MM.1S (cell line): Measurements from ENCODE around the gene COL6A1.
"Not testable (repeated sequence)": the region's sequence is repeated elsewhere in the genome, so short reads cannot be mapped to it uniquely, and the experiment has no call there.

Source experiments
- DNase-seq: peaks from one replicate; pipeline ENCODE4 v3.0.0-alpha.2; 2015
- H2AFZ ChIP-seq: fragments of 300-600 bp; sonication (generic); 2 replicates; pipeline ENCODE4 v1.6.0; 2016; ENCODE audit warnings: antibody characterized with exemption, low read length
- H3F3A ChIP-seq: fragments of 300-600 bp; sonication (generic); 2 replicates; pipeline ENCODE4 v1.6.1; 2016; ENCODE audit warnings: mild to moderate bottlenecking, antibody characterized with exemption, low read length, moderate library complexity, mixed read lengths; ENCODE audit not compliant: insufficient read depth
- H3K27ac ChIP-seq: fragments of 300-600 bp; sonication (generic); 2 replicates; pipeline ENCODE4 v1.5.1; 2016; ENCODE audit warnings: mild to moderate bottlenecking, low read length
- H3K27me3 ChIP-seq: fragments of 300-600 bp; sonication (generic); replicated peaks from 2 replicates; pipeline ENCODE4 v1.6.0; 2016; ENCODE audit warnings: low read length; ENCODE audit not compliant: insufficient read depth
- H3K36me3 ChIP-seq: fragments of 300-600 bp; sonication (generic); replicated peaks from 2 replicates; pipeline ENCODE4 v1.6.1; 2016; ENCODE audit warnings: mild to moderate bottlenecking, low read length, mixed read lengths; ENCODE audit not compliant: insufficient read depth
- H3K4me1 ChIP-seq: fragments of 300-600 bp; sonication (generic); 2 replicates; pipeline ENCODE4 v1.6.1; 2016; ENCODE audit warnings: low read length, mixed read lengths
- H3K4me2 ChIP-seq: fragments of 300-600 bp; sonication (generic); 2 replicates; pipeline ENCODE4 v1.6.0; 2016; ENCODE audit warnings: low read depth, low read length
- H3K4me3 ChIP-seq: fragments of 300-600 bp; sonication (generic); 2 replicates; pipeline ENCODE4 v1.5.1; 2016; ENCODE audit warnings: low read length, mixed read lengths
- H3K79me2 ChIP-seq: fragments of 300-600 bp; sonication (generic); 2 replicates; pipeline ENCODE4 v1.6.1; 2016; ENCODE audit warnings: mixed run types, low read length, mixed read lengths
- H3K9ac ChIP-seq: fragments of 300-600 bp; sonication (generic); 2 replicates; pipeline ENCODE4 v1.6.1; 2016; ENCODE audit warnings: low read length, mixed read lengths
- H3K9me2 ChIP-seq: fragments of 300-600 bp; sonication (generic); replicated peaks from 2 replicates; pipeline ENCODE4 v1.6.1; 2016; ENCODE audit warnings: mild to moderate bottlenecking, low read length, mixed read lengths; ENCODE audit not compliant: insufficient read depth
- H3K9me3 ChIP-seq: fragments of 300-600 bp; sonication (generic); replicated peaks from 2 replicates; pipeline ENCODE4 v1.6.1; 2016; ENCODE audit warnings: mild to moderate bottlenecking, low read length, mixed read lengths; ENCODE audit not compliant: insufficient read depth
- H4K20me1 ChIP-seq: fragments of 300-600 bp; sonication (generic); 2 replicates; pipeline ENCODE4 v1.6.1; 2016; ENCODE audit warnings: mild to moderate bottlenecking, low read length, moderate library complexity, mixed read lengths; ENCODE audit not compliant: insufficient read depth
- EZH2 ChIP-seq: fragments of 300-600 bp; sonication (generic); optimal IDR thresholded peaks from 2 replicates; pipeline ENCODE3; 2017; ENCODE audit warnings: low read depth, mild to moderate bottlenecking, antibody characterized with exemption, low read length, mixed read lengths
- EZH2phosphoT487 ChIP-seq: fragments of 300-600 bp; sonication (generic); IDR thresholded peaks from 2 replicates; pipeline ENCODE4 v1.6.1; 2018; ENCODE audit warnings: antibody characterized with exemption, low read length
- TF ChIP-seq, protein P1 (sequence below): fragments of 300-600 bp; sonication (generic); IDR thresholded peaks from 2 replicates; pipeline ENCODE4 v1.5.1; 2016; ENCODE audit warnings: antibody characterized with exemption, low read length, mixed read lengths

The COL6A1 gene

DNA sequence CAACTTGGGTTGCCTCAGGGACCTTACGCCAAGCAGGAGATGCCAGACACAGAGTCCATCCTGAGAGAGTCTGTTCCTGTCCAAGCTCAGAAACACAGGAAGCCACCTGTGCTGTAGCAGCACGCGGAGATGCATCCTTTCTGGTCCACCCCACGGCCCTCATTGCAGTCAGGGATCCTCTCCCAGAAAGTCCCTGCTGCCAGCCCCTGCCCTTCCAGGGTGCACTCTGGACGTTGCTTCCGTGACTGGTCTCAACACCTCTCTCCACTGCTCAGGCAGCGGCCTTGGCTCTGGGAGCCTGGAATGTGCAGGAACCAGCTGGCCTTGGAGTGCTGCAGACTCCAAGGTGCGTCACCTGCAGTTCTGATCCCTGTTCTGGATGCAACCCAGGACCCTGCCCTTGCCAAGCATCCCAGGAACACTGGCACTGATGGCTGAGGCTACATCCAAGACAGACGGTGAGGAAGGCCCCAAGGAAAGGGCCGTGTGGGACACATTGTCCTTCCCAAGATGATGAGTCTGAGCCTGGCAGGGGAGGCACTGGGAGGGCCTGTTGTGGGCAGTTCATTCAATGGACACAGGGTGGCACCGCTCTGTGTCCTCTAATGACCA lies 21.7 kb upstream of the COL6A1 start:
- Histone ChIP-seq H4K20me1 (no peaks in the 10 kb centered on the region), H3K27me3 (peaks cover 96% of the 10 kb centered on the region), H3K9me3 (no peaks in the 10 kb centered on the region), H3K9ac (no peak overlapping the region), H3K4me1 (no peaks in the 10 kb centered on the region), H3K9me2 (no peaks in the 10 kb centered on the region), H3K4me2 (no peak overlapping the region), H3F3A (no peaks in the 10 kb centered on the region), H3K4me3 (no peak overlapping the region), H3K27ac (no peak overlapping the region), H3K36me3 (no peaks in the 10 kb centered on the region), H3K79me2 (no peaks in the 10 kb centered on the region), H2AFZ (no peak overlapping the region)
- TF ChIP-seq EZH2phosphoT487 (no peak), EZH2 (no peak)
- TF ChIP-seq, protein P1, sequence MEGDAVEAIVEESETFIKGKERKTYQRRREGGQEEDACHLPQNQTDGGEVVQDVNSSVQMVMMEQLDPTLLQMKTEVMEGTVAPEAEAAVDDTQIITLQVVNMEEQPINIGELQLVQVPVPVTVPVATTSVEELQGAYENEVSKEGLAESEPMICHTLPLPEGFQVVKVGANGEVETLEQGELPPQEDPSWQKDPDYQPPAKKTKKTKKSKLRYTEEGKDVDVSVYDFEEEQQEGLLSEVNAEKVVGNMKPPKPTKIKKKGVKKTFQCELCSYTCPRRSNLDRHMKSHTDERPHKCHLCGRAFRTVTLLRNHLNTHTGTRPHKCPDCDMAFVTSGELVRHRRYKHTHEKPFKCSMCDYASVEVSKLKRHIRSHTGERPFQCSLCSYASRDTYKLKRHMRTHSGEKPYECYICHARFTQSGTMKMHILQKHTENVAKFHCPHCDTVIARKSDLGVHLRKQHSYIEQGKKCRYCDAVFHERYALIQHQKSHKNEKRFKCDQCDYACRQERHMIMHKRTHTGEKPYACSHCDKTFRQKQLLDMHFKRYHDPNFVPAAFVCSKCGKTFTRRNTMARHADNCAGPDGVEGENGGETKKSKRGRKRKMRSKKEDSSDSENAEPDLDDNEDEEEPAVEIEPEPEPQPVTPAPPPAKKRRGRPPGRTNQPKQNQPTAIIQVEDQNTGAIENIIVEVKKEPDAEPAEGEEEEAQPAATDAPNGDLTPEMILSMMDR = no peak
- DNase-seq = no peak

DNA sequence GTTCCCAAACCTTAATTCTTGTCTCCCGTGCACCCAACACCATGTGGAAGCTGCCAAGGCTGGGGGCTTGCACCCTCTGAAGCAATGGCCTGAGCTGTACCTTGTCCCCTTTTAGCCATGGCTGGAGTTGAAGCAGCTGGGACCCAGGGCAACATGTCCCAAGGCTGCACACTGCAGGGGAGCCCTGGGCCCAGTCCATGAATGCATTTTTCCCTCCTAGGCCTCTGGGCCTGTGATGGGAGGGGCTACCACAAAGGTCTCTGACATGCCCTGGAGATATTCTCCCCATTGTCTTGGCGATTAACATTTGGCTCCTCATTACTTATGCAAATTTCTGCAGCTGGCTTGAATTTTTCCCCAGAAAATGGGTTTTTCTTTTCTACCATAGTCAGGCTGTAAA lies 20.2 kb upstream of the COL6A1 start:
- H3K79me2 ChIP-seq, H3K4me1 ChIP-seq, H3K9ac ChIP-seq, H3K27ac ChIP-seq, H3K4me3 ChIP-seq, H3K9me2 ChIP-seq, H3F3A ChIP-seq, H3K9me3 ChIP-seq, H4K20me1 ChIP-seq, H3K36me3 ChIP-seq, H3K4me2 ChIP-seq, H2AFZ ChIP-seq, DNase-seq: not testable (repeated sequence)
- peaks cover 95% of the 10 kb centered on the region for H3K27me3 ChIP-seq

DNA sequence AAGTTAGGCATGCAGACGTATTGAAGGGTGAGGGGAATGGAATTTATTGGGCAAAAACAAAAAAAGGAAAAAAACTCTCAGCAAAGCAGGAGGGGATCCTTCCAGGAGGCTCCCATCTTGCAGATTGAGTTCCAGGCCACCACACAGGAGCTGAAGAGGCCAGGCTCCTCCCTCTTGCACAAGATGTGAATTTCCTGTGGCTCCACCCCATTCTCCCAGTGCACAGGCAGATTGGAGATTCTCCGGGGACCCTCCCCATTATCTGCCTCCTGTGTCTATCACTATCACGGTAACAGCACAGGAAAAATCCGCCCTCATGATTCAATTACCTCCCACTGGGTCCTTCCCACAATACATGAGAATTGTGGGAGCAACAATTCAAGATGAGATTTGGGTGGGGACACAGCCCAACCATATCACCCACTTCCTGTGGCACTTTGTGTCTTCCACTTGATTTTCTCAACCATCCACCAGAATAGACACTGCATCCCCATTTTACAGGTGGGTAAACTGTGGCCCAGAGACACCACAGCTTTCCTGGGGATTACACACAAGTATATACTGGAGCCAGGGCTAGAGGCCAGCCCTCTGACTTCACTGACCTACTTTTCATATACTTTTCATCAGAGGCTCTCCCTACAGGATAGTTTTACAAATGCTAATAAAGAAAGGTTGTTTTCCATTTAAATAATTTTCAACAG lies 18.9 kb upstream of the COL6A1 start:
- H3K36me3 ChIP-seq = no peaks in the 10 kb centered on the region
- H3K9ac ChIP-seq = no peak overlapping the region
- no peak overlapping the region for H3K4me2 ChIP-seq
- H3K4me3 ChIP-seq = no peak overlapping the region
- no peaks in the 10 kb centered on the region for H4K20me1 ChIP-seq
- H3K27me3 ChIP-seq = peaks cover 93% of the 10 kb centered on the region
- no peak for DNase-seq
- no peaks in the 10 kb centered on the region for H3K4me1 ChIP-seq
- no peaks in the 10 kb centered on the region for H3K79me2 ChIP-seq
- TF ChIP-seq, protein P1 = no peak
- no peak for TF ChIP-seq EZH2phosphoT487
- TF ChIP-seq EZH2 = no peak
- H2AFZ ChIP-seq = no peak overlapping the region
- H3F3A ChIP-seq = no peaks in the 10 kb centered on the region
- H3K9me2 ChIP-seq = no peaks in the 10 kb centered on the region
- no peaks in the 10 kb centered on the region for H3K9me3 ChIP-seq
- H3K27ac ChIP-seq = no peak overlapping the region

DNA sequence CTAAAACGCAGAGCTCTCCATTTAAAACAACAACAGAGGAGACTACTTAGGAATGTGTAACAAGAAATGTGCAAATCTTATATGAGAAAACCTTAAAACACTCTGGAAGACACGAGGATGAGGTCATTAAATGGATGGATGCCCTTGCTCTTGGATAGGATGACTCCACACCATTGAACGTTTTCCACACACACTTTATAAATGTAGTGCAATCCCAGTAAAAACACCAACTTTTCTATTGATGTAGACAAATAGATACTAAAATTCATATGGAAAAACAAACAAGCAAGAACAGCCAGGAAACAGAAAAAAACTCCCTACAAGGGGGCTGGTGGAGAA lies 18.4 kb upstream of the COL6A1 start:
- Histone ChIP-seq H2AFZ (no peak overlapping the region), H3F3A (no peaks in the 10 kb centered on the region), H3K36me3 (no peaks in the 10 kb centered on the region), H4K20me1 (no peaks in the 10 kb centered on the region), H3K4me3 (no peak overlapping the region), H3K4me1 (no peaks in the 10 kb centered on the region), H3K27ac (no peak overlapping the region), H3K9me3 (no peaks in the 10 kb centered on the region), H3K9ac (no peak overlapping the region), H3K9me2 (no peaks in the 10 kb centered on the region), H3K79me2 (no peaks in the 10 kb centered on the region), H3K27me3 (peaks cover 92% of the 10 kb centered on the region), H3K4me2 (no peak overlapping the region)
- TF ChIP-seq, protein P1 = no peak
- TF ChIP-seq EZH2 (no peak), EZH2phosphoT487 (no peak)
- no peak for DNase-seq
